IPS-18a (cell line): Measurements from ENCODE around the gene N4BP3.
"Not testable (repeated sequence)": the region's sequence is repeated elsewhere in the genome, so short reads cannot be mapped to it uniquely, and the experiment has no call there.

Experiments
- H3K27ac ChIP-seq: one replicate; pipeline ENCODE4 v1.5.1; 2013; ENCODE audit warnings: low read length
- H3K27me3 ChIP-seq: one replicate; pipeline ENCODE4 v1.6.1; 2013; ENCODE audit warnings: mild to moderate bottlenecking, low read length; ENCODE audit not compliant: control insufficient read depth, insufficient read depth
- H3K36me3 ChIP-seq: one replicate; pipeline ENCODE4 v1.6.1; 2013; ENCODE audit warnings: low read depth, low read length; ENCODE audit not compliant: control insufficient read depth
- H3K4me1 ChIP-seq: one replicate; pipeline ENCODE4 v1.6.1; 2013; ENCODE audit warnings: low read depth, low read length; ENCODE audit not compliant: control insufficient read depth
- H3K4me3 ChIP-seq: one replicate; pipeline ENCODE4 v1.5.1; 2013; ENCODE audit warnings: low read length
- H3K9ac ChIP-seq: one replicate; pipeline ENCODE4 v1.6.1; 2013; ENCODE audit warnings: mild to moderate bottlenecking, low read length, moderate library complexity
- H3K9me3 ChIP-seq: one replicate; pipeline ENCODE4 v1.6.1; 2013; ENCODE audit warnings: low read depth, low read length; ENCODE audit not compliant: control insufficient read depth

The N4BP3 gene

GRCh38 chr5:178125253-178125906 is 12.0 kb downstream of the N4BP3 start:
- no peak overlapping the region for H3K4me3 ChIP-seq
- H3K36me3 ChIP-seq, result peaks cover 31% of the 10 kb centered on the region
- H3K4me1 ChIP-seq, result peaks cover 41% of the 10 kb centered on the region
- H3K27me3 ChIP-seq, result no peaks in the 10 kb centered on the region
- peak overlapping the region; percentile 69 for H3K27ac ChIP-seq
- peak overlapping the region; percentile 53 for H3K9ac ChIP-seq
- H3K9me3 ChIP-seq, result no peaks in the 10 kb centered on the region

GRCh38 chr5:178126556-178126955 is 13.2 kb downstream of the N4BP3 start:
- Histone ChIP-seq H3K4me3 (peak overlapping the region; percentile 19), H3K27me3 (no peaks in the 10 kb centered on the region), H3K27ac (peak overlapping the region; percentile 95), H3K9ac (peak overlapping the region; percentile 53), H3K4me1 (peaks cover 41% of the 10 kb centered on the region), H3K9me3 (no peaks in the 10 kb centered on the region), H3K36me3 (peaks cover 23% of the 10 kb centered on the region)

GRCh38 chr5:178127300-178128009 is 14.1 kb downstream of the N4BP3 start:
- H3K36me3 ChIP-seq, result peaks cover 14% of the 10 kb centered on the region
- not testable (repeated sequence) for H3K27me3 ChIP-seq, H3K9me3 ChIP-seq
- peak overlapping the region; percentile 95 for H3K27ac ChIP-seq
- H3K4me1 ChIP-seq, result peaks cover 45% of the 10 kb centered on the region
- H3K4me3 ChIP-seq, result peak overlapping the region; percentile 19
- H3K9ac ChIP-seq, result peak overlapping the region; percentile 53

- H3K27me3 ChIP-seq, result no peaks in the 10 kb centered on the region
- H3K9me3 ChIP-seq, result no peaks in the 10 kb centered on the region
- H3K9ac ChIP-seq, result peak overlapping the region; percentile 17
- no peak overlapping the region for H3K27ac ChIP-seq
- peaks cover 38% of the 10 kb centered on the region for H3K4me1 ChIP-seq
- H3K4me3 ChIP-seq, result no peak overlapping the region
- peaks cover 5% of the 10 kb centered on the region for H3K36me3 ChIP-seq
These were observed 16.0 kb downstream of the N4BP3 start for GRCh38 chr5:178129296-178129695.

- Histone ChIP-seq H3K4me3 (peak overlapping the region; percentile 86), H3K27ac (peak overlapping the region; percentile 68), H3K4me1 (peaks cover 34% of the 10 kb centered on the region), H3K9ac (peak overlapping the region; percentile 82)
- not testable (repeated sequence) for H3K36me3 ChIP-seq, H3K9me3 ChIP-seq, H3K27me3 ChIP-seq
These were observed 16.9 kb downstream of the N4BP3 start for GRCh38 chr5:178130234-178130575.

- H3K27ac ChIP-seq, result peak within 1 kb of the TSS; percentile 68
- peaks cover 11% of the 10 kb centered on the region for H3K36me3 ChIP-seq
- peak within 1 kb of the TSS; percentile 82 for H3K9ac ChIP-seq
- peaks cover 29% of the 10 kb centered on the region for H3K4me1 ChIP-seq
- no peaks in the 10 kb centered on the region for H3K9me3 ChIP-seq
- no peaks in the 10 kb centered on the region for H3K27me3 ChIP-seq
- H3K4me3 ChIP-seq, result peak within 1 kb of the TSS; percentile 86
These were observed 17.5 kb downstream of the N4BP3 start, which contains the start of gene RMND5B for GRCh38 chr5:178130576-178131445. TSS of gene RMND5B (plus strand) at chr5:178131014. CDS start at chr5:178138120, 7,106 bp downstream.

GRCh38 chr5:178131446-178131996 is 18.2 kb downstream of the N4BP3 start:
- H3K9ac ChIP-seq, result peak overlapping the region; percentile 82
- no peaks in the 10 kb centered on the region for H3K27me3 ChIP-seq
- H3K9me3 ChIP-seq, result no peaks in the 10 kb centered on the region
- H3K4me1 ChIP-seq, result peaks cover 28% of the 10 kb centered on the region
- H3K36me3 ChIP-seq, result peaks cover 14% of the 10 kb centered on the region
- H3K4me3 ChIP-seq, result peak overlapping the region; percentile 86
- H3K27ac ChIP-seq, result peak overlapping the region; percentile 62

- Histone ChIP-seq H3K36me3 (peaks cover 50% of the 10 kb centered on the region), H3K9me3 (no peaks in the 10 kb centered on the region), H3K9ac (no peak overlapping the region), H3K4me3 (no peak overlapping the region), H3K27ac (no peak overlapping the region), H3K27me3 (no peaks in the 10 kb centered on the region), H3K4me1 (peaks cover 4% of the 10 kb centered on the region)
These were observed 23.7 kb downstream of the N4BP3 start for GRCh38 chr5:178136990-178137389.

GRCh38 chr5:178137991-178138390 is 24.7 kb downstream of the N4BP3 start:
- Histone ChIP-seq H3K27ac (no peak overlapping the region), H3K36me3 (peaks cover 60% of the 10 kb centered on the region), H3K27me3 (no peaks in the 10 kb centered on the region), H3K4me1 (peaks cover 4% of the 10 kb centered on the region), H3K4me3 (no peak overlapping the region), H3K9ac (no peak overlapping the region), H3K9me3 (no peaks in the 10 kb centered on the region)

- Histone ChIP-seq H3K27me3 (no peaks in the 10 kb centered on the region), H3K4me1 (no peaks in the 10 kb centered on the region), H3K27ac (no peak overlapping the region), H3K9me3 (no peaks in the 10 kb centered on the region), H3K36me3 (peaks cover 71% of the 10 kb centered on the region), H3K9ac (no peak overlapping the region), H3K4me3 (no peak overlapping the region)
These were observed 28.2 kb downstream of the N4BP3 start for GRCh38 chr5:178141550-178141949.

GRCh38 chr5:178142642-178143041 is 29.3 kb downstream of the N4BP3 start:
- peaks cover 80% of the 10 kb centered on the region for H3K36me3 ChIP-seq
- H3K27ac ChIP-seq, result no peak overlapping the region
- H3K4me3 ChIP-seq, result no peak overlapping the region
- no peak overlapping the region for H3K9ac ChIP-seq
- H3K9me3 ChIP-seq, result no peaks in the 10 kb centered on the region
- no peaks in the 10 kb centered on the region for H3K27me3 ChIP-seq
- H3K4me1 ChIP-seq, result no peaks in the 10 kb centered on the region
